Muscle layer of colon (tissue), 2 donors: ENCODE measurements around the gene ZBTB9.
"Not testable (repeated sequence)": the region's sequence is repeated elsewhere in the genome, so short reads cannot be mapped to it uniquely, and the experiment has no call there.

Experiments
- H3K27ac ChIP-seq: one replicate; pipeline ENCODE4 v1.7.0; 2013; ENCODE audit warnings: low read depth, mild to moderate bottlenecking, low read length, moderate library complexity
- H3K27me3 ChIP-seq, 2 donors: one replicate each; pipeline ENCODE4 v1.7.0; 2013; ENCODE audit warnings: low read length in 2 of 2, mild to moderate bottlenecking in 2 of 2; ENCODE audit not compliant: insufficient read depth in 2 of 2, control insufficient read depth in 1 of 2
- H3K36me3 ChIP-seq: one replicate; pipeline ENCODE4 v1.7.0; 2013; ENCODE audit warnings: mild to moderate bottlenecking, low read length; ENCODE audit not compliant: insufficient read depth
- H3K4me1 ChIP-seq: one replicate; pipeline ENCODE4 v1.7.0; 2013; ENCODE audit warnings: mild to moderate bottlenecking, low read length; ENCODE audit not compliant: insufficient read depth
- H3K4me3 ChIP-seq, 2 donors: one replicate each; pipeline ENCODE4 v1.7.0; 2013; ENCODE audit warnings: low read length in 2 of 2, low read depth in 1 of 2, mild to moderate bottlenecking in 1 of 2, moderate library complexity in 1 of 2
- H3K9ac ChIP-seq: one replicate; pipeline ENCODE4 v1.7.0; 2013; ENCODE audit warnings: low read length
- H3K9me3 ChIP-seq: one replicate; pipeline ENCODE4 v1.7.0; 2013; ENCODE audit warnings: mild to moderate bottlenecking, low read length
- donor health status: abdominal sarcoma.
- donor health status: Adenocarcinoma of cecum.

The ZBTB9 gene

DNA sequence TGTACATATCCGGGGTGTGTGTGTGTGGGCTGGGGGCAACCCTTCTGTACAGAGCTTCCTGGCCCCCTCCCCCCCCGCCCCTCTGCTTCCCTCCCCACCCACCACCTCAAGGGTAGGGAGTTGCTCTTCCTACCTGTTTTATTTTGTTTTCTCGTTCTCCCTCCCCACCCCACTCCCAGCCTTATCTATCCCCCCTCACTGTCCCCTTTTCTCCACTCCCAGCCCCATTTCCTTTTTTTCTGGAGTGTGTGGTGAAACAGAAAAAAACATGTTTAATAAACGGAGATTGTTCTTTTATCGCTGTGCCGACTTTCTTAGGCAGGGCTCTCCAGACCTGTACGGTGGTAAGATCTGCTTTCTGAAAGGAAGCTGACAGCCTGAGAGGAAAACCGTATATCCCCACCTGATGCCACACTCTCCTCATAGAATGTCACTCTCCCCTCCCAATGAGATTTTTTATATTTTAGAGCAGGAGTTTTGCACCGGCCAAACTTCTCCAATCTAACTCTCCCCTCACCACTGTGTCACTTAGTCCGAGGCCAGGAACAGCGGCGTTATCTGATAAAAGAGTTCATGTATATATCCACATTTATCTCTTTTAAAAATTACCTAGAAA lies 875 bp upstream of the ZBTB9 start:
- Histone ChIP-seq H3K27ac (peak overlapping the region; percentile 92), H3K9ac (peak overlapping the region; percentile 81), H3K4me3 (peak overlapping the region; percentile 62 to 94), H3K9me3 (no peaks in the 10 kb centered on the region), H3K27me3 (no peaks in the 10 kb centered on the region), H3K4me1 (peaks cover 13% of the 10 kb centered on the region), H3K36me3 (peaks cover 21% of the 10 kb centered on the region)

DNA sequence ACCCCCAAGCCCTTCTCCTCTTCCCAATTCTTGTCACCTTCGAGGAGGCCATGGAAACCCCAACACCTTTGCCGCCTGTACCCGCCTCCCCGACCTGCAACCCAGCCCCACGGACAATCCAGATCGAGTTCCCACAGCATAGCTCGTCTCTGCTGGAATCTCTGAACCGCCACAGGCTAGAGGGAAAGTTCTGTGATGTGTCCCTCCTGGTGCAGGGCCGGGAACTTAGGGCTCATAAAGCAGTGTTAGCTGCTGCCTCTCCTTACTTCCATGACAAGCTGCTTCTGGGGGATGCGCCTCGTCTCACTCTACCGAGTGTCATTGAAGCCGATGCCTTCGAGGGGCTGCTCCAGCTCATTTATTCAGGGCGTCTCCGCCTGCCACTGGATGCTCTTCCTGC lies 675 bp downstream of the ZBTB9 start:
- Histone ChIP-seq H3K4me3 (peak overlapping the region; percentile 62 to 94), H3K36me3 (peaks cover 13% of the 10 kb centered on the region), H3K9me3 (no peaks in the 10 kb centered on the region), H3K4me1 (peaks cover 13% of the 10 kb centered on the region), H3K27ac (no peak overlapping the region), H3K9ac (peak overlapping the region; percentile 68), H3K27me3 (no peaks in the 10 kb centered on the region)

DNA sequence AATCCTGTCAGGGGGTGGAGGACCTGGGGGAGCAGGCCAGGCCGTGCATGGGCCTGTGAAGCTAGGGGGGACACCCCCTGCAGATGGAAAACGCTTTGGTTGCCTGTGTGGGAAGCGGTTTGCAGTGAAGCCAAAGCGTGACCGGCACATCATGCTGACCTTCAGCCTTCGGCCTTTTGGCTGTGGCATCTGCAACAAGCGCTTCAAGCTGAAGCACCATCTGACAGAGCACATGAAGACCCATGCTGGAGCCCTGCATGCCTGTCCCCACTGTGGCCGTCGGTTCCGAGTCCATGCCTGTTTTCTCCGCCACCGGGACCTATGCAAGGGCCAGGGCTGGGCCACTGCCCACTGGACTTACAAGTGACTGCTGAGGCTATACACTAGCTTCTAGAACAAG lies 1.8 kb downstream of the ZBTB9 start:
- Histone ChIP-seq H3K4me1 (peaks cover 13% of the 10 kb centered on the region), H3K9me3 (no peaks in the 10 kb centered on the region), H3K4me3 (no peak overlapping the region), H3K9ac (no peak overlapping the region), H3K36me3 (peaks cover 13% of the 10 kb centered on the region), H3K27ac (no peak overlapping the region), H3K27me3 (no peaks in the 10 kb centered on the region)

DNA sequence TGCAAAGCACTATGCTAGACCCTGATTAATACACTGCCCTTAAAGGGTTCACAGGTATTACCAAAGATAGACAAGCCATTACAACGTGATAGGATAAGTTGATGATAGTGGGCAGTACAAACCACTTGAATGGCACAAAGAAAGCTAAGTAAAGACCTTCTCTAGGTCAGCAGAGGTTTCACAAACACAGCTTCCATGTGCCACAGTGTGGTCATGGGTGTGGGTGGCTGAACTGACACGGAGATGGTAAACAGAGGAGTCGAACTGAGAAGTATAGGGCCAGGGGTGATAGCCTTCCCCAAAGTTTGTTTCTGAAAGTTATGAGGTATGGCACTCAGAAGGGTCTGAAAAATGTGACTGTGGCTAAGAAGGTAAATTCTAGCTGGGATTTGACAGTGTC lies 4.3 kb downstream of the ZBTB9 start:
- Histone ChIP-seq H3K9ac (no peak overlapping the region), H3K36me3 (peaks cover 13% of the 10 kb centered on the region), H3K9me3 (no peaks in the 10 kb centered on the region), H3K4me1 (peaks cover 13% of the 10 kb centered on the region), H3K4me3 (no peak overlapping the region), H3K27ac (no peak overlapping the region), H3K27me3 (no peaks in the 10 kb centered on the region)

DNA sequence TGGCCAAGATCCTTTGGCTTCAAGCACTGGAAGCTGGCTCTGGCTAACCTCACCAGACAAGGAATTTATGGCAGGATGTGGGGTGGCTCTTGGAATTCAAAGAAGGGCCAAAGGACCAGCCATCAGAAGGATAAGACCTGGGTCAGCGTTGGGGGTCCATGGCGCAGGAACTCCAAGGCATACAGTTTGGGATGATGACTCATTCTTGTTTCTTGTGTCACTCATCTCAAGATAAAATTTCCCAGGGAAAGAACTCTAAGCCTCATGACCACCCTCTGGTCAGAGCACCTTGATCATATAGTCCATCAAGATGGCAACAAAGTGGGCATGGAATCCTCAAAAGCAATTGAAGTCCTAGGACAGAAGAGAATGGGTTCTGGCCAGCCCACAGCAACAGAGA lies 4.8 kb downstream of the ZBTB9 start:
- H3K27ac ChIP-seq, result no peak overlapping the region
- peaks cover 13% of the 10 kb centered on the region for H3K36me3 ChIP-seq
- no peak overlapping the region for H3K4me3 ChIP-seq

DNA sequence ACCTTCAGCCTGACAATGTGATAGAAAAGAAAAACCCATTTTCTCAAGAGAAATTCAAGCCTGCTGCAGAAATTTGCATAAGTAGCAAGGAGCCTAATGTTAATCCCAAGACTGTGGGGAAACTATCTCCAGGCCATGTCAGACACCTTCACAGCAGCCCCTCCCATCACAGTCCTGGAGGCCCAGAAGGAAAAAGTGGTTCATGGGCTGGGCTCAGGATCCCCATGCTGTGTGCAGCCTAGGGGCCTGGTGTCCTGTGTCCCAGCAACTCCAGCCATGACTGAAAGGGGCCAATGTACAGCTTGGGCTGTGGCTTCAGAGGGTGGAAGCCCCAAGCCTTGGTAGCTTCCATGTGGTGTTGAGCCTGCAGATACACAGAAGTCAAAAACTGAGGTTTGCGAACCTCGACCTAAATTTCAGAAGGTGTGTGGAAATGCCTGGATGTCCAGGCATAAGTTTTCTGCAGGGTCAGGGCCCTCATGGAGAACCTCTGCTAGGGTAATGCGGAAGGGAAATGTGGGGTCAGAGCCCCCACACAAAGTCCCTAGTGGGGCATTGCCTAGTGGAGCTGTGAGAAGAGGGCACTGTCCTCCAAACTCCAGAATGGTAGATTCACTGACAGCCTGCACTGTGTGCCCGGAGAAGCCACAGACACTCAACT lies 11.8 kb downstream of the ZBTB9 start:
- H3K9ac ChIP-seq, result no peak overlapping the region
- no peaks in the 10 kb centered on the region for H3K9me3 ChIP-seq
- H3K27me3 ChIP-seq, result no peaks in the 10 kb centered on the region
- no peaks in the 10 kb centered on the region for H3K4me1 ChIP-seq
- H3K27ac ChIP-seq, result no peak overlapping the region
- H3K36me3 ChIP-seq, result no peaks in the 10 kb centered on the region
- no peak overlapping the region for H3K4me3 ChIP-seq

More for the DNA sequence above, 4.8 kb downstream of the ZBTB9 start:
- no peaks in the 10 kb centered on the region for H3K27me3 ChIP-seq
- H3K9ac ChIP-seq, result no peak overlapping the region
- peaks cover 13% of the 10 kb centered on the region for H3K4me1 ChIP-seq
- no peaks in the 10 kb centered on the region for H3K9me3 ChIP-seq

DNA sequence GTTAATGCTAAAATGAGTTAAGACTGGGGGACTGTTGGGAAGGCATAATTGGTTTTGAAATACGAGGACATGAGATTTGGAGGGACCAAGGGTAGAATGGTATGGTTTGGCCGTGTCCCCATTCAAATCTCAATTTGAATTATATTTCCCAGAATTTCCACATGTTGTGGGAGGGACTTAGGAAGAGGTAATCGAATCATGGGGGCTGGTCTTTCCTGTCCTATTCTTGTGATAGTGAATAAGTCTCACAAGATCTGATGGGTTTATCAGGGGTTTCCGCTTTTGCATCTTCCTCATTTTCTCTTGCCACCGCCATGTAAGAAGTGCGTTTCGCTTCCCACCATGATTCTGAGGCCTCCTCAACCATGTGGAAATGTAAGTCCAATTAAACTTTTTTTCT lies 12.7 kb downstream of the ZBTB9 start:
- Histone ChIP-seq H3K4me1 (no peaks in the 10 kb centered on the region), H3K36me3 (no peaks in the 10 kb centered on the region), H3K9ac (no peak overlapping the region), H3K27ac (no peak overlapping the region), H3K9me3 (no peaks in the 10 kb centered on the region), H3K27me3 (no peaks in the 10 kb centered on the region), H3K4me3 (no peak overlapping the region)

DNA sequence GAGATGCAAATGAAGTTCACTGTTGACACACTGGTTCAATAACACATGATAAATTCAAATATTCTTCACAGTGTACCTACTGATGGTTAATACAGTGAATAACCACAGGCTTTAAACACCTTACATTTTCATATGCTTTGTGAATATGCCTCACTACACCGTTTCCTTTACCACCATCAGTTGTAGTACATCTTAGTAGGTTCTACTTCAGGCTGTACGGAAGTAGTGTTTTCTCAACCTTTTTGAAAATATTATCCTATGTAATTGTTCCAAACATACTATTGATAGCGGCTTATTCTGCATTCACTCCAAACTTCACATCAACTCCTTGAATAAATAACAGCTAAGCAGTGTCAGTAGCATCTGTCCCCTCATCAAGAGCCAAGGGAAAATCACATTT lies 15.3 kb downstream of the ZBTB9 start:
- no peak overlapping the region for H3K4me3 ChIP-seq
- no peaks in the 10 kb centered on the region for H3K9me3 ChIP-seq
- H3K27me3 ChIP-seq, result no peaks in the 10 kb centered on the region
- no peak overlapping the region for H3K27ac ChIP-seq
- no peaks in the 10 kb centered on the region for H3K4me1 ChIP-seq
- no peak overlapping the region for H3K9ac ChIP-seq
- no peaks in the 10 kb centered on the region for H3K36me3 ChIP-seq

DNA sequence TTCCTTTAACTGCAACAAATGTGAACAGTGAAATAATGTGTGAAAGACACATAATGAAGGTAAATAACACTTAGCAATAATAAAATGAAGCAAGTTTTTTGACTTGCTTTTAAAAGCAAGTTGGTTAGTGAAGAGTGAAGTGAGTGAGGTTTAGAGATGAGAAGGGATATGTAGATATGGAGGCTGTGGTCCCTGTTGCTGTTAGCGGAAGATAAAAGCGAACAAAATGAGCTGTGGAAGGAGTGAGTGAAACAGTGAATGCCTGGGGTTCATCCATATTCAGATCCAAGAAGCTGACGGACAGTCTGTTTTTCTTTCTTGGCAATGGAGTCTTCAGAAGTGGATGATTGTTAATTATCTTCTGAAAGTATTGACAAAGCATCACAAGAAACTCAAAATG lies 23.5 kb downstream of the ZBTB9 start:
- H3K4me1 ChIP-seq, result no peaks in the 10 kb centered on the region
- H3K9ac ChIP-seq, result no peak overlapping the region
- H3K4me3 ChIP-seq, result no peak overlapping the region
- H3K27me3 ChIP-seq, result no peaks in the 10 kb centered on the region
- H3K9me3 ChIP-seq, result no peaks in the 10 kb centered on the region
- no peak overlapping the region for H3K27ac ChIP-seq
- H3K36me3 ChIP-seq, result no peaks in the 10 kb centered on the region

DNA sequence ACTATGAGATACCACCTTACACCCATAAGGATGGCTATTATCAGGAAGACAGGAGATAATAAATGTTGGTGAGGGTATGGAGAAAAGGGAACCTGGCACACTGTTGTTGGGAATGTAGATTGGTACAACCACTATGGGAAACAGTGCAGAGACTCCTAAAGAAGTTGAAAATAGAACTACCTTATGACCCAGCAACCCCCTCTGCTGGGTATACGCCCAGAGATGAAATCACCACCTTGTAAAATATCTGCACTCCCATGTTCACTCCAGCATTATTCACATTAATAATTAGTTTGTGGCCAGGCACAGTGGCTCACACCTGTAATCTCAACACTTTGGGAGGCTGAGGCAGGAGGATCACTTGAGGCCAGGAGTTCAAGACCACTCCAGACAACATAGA lies 26.8 kb downstream of the ZBTB9 start:
- no peak overlapping the region for H3K27ac ChIP-seq
- no peaks in the 10 kb centered on the region for H3K9me3 ChIP-seq
- no peaks in the 10 kb centered on the region for H3K36me3 ChIP-seq
- H3K4me1 ChIP-seq, result no peaks in the 10 kb centered on the region
- no peak overlapping the region for H3K9ac ChIP-seq
- H3K27me3 ChIP-seq, result no peaks in the 10 kb centered on the region
- no peak overlapping the region for H3K4me3 ChIP-seq

DNA sequence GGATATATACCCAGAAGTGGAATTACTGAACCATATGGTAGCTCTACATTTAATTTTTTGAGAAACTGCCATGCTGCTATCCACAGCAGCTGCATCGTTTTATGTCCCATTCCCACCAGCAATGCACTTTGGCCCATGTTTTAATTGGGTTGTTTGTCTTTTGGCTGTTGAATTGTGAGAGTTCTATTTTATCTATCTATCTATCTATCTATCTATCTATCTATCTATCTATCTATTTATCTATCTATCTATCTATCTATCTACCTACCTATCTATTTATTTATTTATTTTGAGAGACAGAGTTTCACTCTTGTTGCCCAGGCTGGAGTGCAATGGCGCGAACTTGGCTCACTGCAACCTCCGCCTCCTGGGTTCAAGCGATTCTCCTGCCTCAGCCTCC lies 28.2 kb downstream of the ZBTB9 start:
- not testable (repeated sequence) for H3K4me1 ChIP-seq, H3K9ac ChIP-seq, H3K36me3 ChIP-seq

DNA sequence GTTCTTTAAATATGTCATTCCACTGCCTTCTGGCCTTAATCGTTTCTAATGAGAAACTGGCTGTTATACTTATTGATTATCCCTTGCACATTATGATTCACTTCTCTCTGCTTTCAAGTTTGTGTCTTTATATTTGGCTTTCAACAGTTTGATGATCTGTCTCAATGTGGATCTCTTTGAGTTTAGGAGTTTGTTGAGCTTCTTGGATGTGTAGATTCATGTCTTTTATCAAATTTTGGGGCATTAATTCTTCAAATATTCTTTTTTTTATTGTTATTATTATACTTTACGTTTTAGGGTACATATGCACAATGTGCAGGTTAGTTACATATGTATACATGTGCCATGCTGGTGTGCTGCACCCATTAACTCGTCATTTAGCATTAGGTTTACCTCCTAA lies 29.3 kb downstream of the ZBTB9 start:
- no peak overlapping the region for H3K9ac ChIP-seq

More for the DNA sequence above, 28.2 kb downstream of the ZBTB9 start:
- not testable (repeated sequence) for H3K9me3 ChIP-seq, H3K27me3 ChIP-seq, H3K4me3 ChIP-seq, H3K27ac ChIP-seq

More for the DNA sequence above, 29.3 kb downstream of the ZBTB9 start:
- Histone ChIP-seq H3K4me1 (no peaks in the 10 kb centered on the region), H3K9me3 (no peaks in the 10 kb centered on the region), H3K27ac (no peak overlapping the region), H3K27me3 (no peaks in the 10 kb centered on the region), H3K36me3 (no peaks in the 10 kb centered on the region), H3K4me3 (no peak overlapping the region)
